Gastrocnemius medialis (tissue), 4 donors: ENCODE data around the gene PLCL1.

ENCODE experiments used
- POLR2A ChIP-seq, 2 donors: fragments of 450-650 bp; IDR thresholded peaks; one replicate each; pipeline ENCODE4 v1.6.1; 2017; ENCODE audit warnings: antibody characterized with exemption in 2 of 2, mild to moderate bottlenecking in 2 of 2, moderate library complexity in 2 of 2
- TF ChIP-seq, protein P1 (sequence below), 5 experiments: fragments of 450-650 bp in 3 of 5; fragments of 200-600 bp in 2 of 5; sonication (generic) in 2 of 5; IDR thresholded peaks in 4 of 5; conservative IDR thresholded peaks in 1 of 5; 1 replicate in 4 of 5; 2 replicates in 1 of 5; pipeline ENCODE4 v1.5.1; 2016 to 2019; ENCODE audit warnings: antibody characterized with exemption in 5 of 5, mild to moderate bottlenecking in 3 of 5, moderate library complexity in 3 of 5

DNA sequence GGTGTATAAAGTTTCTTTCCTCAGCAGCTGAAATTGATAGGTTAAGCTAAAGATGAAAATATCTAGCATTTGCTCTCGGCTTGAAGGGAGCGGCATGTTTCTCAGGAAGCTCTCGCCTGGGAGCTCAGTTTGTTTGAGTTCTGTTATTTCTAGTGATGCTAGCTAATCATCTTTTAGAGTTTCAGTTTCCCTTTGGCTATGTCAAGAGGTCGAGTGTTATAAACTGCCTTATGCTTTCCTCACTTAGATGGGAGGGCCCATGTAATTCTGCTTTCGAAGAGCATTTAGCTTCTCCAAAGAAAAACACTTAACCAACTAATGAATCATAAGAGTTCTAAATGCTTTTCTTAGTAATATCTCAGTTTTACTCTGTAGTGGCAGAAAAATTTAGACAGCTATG is 33.6 kb downstream of the PLCL1 start:
- TF ChIP-seq, protein P1, sequence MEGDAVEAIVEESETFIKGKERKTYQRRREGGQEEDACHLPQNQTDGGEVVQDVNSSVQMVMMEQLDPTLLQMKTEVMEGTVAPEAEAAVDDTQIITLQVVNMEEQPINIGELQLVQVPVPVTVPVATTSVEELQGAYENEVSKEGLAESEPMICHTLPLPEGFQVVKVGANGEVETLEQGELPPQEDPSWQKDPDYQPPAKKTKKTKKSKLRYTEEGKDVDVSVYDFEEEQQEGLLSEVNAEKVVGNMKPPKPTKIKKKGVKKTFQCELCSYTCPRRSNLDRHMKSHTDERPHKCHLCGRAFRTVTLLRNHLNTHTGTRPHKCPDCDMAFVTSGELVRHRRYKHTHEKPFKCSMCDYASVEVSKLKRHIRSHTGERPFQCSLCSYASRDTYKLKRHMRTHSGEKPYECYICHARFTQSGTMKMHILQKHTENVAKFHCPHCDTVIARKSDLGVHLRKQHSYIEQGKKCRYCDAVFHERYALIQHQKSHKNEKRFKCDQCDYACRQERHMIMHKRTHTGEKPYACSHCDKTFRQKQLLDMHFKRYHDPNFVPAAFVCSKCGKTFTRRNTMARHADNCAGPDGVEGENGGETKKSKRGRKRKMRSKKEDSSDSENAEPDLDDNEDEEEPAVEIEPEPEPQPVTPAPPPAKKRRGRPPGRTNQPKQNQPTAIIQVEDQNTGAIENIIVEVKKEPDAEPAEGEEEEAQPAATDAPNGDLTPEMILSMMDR (IDR thresholded peaks at IDR 0.05 in 4 of 5, conservative IDR thresholded peaks at IDR 0.05 in 1 of 5) = no peak
- no peak for TF ChIP-seq POLR2A (IDR thresholded peaks at IDR 0.05)
